HG02642 (cell line): ENCODE results near the gene OR1D2.
"Not testable (repeated sequence)": the region's sequence is repeated elsewhere in the genome, so short reads cannot be mapped to it uniquely, and the experiment has no call there.

Experiments
- ATAC-seq: cut with Tn5 transposase; IDR thresholded peaks from one replicate; pipeline ENCODE4 v1.9.1; 2021; ENCODE audit warnings: mild to moderate bottlenecking; ENCODE audit not compliant: unreplicated experiment, poor library complexity

OR1D2 gene, protein sequence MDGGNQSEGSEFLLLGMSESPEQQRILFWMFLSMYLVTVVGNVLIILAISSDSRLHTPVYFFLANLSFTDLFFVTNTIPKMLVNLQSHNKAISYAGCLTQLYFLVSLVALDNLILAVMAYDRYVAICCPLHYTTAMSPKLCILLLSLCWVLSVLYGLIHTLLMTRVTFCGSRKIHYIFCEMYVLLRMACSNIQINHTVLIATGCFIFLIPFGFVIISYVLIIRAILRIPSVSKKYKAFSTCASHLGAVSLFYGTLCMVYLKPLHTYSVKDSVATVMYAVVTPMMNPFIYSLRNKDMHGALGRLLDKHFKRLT

DNA sequence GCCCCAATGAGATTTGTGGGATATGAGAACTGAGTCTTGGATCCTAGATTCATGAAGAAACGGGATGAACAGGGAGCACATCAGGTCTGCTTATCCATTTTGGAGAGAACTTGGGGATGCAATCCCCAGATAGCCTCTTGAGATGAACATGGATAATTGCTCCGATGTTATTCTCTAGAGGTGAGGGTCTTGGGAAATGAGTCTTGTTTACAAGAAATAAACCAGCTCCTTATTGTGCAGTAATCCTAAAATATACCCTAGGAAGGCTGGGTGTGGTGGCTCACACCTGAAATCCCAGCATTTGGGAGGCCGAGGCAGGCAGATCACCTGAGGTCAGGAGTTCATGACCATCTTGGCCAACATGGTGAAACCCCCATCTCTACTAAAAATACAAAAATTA lies at the start of gene OR1D2:
TSS of gene OR1D2 (minus strand) at position 101 of the 400 bp plus-strand sequence. CDS start 11,426 bp downstream, outside the sequence.
- no peak for ATAC-seq

DNA sequence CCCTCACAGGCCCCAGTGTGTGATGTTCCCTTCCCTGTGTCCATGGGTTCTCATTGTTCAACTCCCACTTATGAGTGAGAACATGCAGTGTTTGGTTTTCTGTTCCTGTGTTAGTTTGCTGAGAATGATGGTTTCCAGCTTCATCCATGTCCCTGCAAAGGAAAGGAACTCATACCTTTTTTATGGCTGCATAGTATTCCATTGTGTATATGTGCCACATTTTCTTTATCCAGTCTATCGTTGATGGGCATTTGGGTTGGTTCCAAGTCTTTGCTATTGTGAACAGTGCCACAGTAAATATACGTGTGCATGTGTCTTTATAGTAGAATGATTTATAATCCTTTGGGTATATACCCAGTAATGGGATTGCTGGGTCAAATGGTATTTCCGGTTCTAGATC lies 33.3 kb upstream of the OR1D2 start:
- ATAC-seq = not testable (repeated sequence)

DNA sequence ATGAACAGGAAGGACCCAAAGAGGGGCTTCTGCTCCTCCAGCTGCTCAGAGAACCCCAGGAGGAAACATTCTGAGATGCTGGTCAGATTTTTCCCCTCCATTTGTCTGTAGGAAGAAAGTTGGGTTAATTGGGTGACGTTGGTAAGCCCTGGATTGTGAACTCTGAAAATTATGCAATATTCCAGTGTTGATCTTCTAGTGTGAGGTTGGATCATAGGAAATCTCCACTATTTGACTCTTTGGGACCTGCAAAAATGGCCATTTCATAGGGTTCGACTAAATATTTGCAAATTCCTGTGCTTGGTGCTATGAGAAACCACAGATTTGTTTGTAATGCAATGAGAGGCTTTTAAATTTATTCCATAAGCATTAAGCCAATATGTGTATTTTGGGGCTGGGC lies 23.2 kb upstream of the OR1D2 start, which contains the start of gene OR1G1:
TSS of gene OR1G1 (minus strand) at position 101 of the 400 bp plus-strand sequence. CDS start at position 101, 0 bp downstream.
- no peak for ATAC-seq

DNA sequence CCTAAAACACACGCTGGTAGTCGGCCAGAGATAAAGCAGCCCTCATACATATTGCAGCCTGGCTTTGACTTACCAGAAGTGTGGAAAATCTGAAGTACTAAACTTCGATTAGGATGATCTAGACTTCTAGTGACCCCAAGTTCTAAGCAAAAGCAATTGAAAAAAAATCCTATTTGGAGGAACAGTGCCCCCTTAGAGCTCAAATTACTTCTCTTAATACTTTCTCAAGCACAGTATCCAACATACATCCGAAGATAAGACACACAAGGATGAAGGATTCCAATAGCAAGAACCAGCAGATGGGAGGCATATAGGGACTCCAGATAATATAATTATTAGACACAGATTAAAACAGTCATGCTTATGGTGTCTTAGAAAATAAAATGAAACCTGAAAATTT lies 30.4 kb downstream of the OR1D2 start:
- ATAC-seq = not testable (repeated sequence)

DNA sequence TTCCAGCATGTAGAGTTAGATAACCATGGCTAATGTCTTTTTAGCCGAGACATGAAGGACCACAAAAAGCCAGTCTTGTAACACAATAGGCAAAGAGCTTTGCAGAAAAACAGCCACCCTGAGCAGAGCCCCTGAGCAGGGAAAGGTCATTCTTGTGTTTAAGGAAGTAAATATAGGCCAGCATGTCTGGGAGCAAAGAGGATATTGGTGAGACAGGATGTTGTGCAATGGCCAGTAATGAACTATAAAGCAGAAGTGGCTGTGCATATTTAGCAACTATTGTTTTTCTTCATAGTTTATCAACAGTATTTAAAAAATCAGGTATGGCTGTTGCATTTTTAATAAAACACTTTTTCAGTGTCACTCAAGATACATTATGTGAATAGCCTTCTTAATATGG lies 39.0 kb downstream of the OR1D2 start:
- not testable (repeated sequence) for ATAC-seq

DNA sequence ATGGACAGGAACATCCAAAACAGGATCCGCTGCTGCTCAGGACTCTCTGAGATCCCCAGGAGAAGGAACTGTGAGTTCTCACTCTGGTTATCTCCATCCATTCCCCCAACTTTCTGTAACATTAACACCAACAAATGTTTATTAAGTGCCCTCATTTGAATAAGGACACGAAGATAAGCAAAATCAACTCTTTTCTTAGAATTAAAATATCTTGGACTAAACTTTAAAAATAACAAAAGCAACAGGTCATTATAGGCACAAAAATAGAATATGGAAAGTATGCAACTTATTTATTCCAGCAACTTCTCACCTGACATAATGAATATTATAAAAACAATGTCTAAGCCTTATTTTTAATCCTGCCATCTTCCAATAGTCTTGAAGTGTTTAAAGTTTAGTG lies 40.7 kb downstream of the OR1D2 start, which contains the start of gene OR1D5:
TSS of gene OR1D5 (minus strand) at position 101 of the 400 bp plus-strand sequence. CDS start at position 101, 0 bp downstream.
- ATAC-seq = not testable (repeated sequence)

DNA sequence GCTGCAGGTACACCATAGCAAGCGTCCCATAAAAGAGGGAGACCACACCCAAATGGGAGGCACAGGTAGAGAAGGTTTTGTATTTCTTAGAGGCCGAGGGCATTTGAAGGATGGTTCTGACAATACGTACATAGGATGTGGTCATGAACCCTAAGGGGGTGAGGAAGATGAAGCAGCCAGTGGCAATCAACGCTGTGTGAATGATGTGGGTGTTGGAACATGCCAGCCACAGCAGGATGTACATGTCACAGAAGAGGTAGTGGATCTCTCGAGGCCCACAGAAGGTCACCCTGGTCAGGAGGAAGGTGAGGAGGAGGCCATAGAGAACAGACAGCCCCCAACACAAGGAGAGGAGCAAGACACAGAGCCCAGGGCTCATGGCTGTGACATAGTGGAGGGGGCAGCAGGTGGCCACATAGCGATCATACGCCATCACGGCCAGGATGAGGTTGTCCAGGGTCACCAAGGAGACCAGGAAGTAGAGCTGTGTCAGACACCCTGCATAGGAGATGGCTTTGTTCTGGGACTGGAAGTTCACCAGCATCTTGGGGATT lies 41.3 kb downstream of the OR1D2 start:
- ATAC-seq = not testable (repeated sequence)

DNA sequence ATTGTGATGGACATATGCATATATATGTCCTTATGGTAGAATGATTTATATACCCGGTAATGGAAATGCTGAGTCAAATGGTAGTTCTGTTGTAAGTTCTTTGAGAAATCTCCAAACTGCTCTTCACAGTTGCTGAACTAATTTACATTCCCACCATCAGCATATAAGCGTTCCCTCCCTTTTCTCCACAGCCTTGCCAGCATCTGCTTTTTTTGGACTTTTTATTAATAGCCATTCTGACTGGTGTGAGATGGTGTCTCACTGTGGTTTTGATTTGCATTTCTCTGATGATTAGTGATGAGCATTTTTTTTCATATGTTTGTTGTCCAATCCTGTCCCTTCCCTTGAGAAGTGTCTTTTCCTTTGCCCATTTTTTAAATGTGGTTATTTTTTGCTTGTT lies 49.4 kb downstream of the OR1D2 start:
- ATAC-seq = not testable (repeated sequence)

DNA sequence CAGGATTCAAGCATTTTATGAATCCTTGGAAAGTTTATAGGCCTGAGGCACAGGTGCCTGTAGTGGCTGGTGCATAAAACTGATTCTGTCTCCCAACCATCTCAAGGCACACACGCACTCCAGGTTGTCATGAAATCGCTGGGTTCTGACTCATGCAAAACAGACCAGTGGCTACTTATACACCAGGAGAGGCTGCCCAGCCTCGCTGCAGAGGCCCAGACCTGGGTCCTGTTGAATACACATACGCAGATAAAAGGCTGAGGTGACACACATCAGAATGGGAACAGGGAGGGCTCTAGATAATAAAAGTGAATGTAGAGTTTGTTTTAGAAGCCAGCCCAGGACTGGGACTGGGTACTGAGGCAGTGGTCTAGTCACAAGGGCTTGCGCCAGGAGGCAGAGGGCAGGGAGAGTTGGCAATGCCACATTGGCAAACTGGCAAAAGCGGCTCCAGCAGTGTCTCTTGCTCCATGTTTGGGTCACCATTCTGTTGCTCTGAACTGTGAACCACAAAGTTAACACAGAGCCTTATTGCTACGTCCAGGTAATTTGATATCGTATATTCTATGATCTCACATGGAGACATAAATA lies 54.4 kb downstream of the OR1D2 start:
- ATAC-seq = no peak

DNA sequence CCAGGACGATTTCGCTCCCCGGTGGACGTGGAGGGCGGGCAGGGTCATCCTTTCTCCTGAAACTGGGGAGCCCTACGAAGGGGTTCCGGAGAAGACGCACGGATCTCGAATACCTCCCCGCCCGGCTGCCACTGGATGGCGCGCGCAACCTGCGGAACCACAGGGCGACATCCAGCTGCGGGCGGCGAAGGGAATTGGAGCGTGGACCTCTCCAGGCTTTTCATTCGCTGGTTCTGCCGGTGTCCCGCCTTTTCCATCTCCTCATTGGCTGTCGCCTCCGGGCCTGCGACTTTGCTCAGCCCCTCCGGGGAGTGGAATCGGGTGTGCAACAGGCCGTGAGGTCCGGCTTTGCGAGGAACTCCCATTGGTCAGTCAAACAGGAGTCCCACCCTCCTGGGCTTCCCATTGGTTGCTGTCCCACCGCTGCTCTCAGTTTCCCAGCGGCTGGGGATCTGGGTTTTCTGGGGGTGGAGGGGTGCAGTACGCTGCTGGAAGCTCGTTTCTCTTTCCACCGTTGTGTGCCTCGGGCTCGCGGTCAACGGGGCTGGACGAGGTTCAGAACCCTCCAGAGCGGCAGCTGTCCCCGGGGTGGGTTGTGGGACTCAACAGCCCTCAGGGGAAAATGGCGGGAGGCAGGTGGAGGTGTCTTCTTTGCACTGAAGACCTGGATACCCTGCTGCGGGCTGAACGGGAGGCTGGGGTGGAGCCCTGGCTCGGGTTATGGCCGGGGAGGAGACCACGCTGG lies 55.3 kb downstream of the OR1D2 start:
- peak; percentile 95 for ATAC-seq

DNA sequence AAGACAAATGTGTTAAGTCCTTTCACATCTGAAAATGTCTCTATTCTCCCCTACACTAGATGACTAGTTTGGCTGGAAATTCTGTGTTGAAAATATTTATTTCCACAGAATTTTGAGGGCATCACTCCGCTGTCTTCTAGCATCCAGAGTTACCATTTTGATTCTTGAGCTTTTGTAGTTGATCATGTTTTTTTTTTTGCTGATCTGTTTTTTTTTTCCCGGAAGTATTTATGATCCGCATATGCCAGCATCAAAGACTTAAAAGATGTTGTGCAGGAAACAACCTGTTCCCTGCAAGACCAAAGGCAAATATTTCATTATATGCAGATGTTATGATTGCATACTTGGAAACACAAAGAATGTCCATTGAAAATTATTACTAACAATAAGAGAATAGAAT lies 57.5 kb downstream of the OR1D2 start:
- ATAC-seq = no peak

DNA sequence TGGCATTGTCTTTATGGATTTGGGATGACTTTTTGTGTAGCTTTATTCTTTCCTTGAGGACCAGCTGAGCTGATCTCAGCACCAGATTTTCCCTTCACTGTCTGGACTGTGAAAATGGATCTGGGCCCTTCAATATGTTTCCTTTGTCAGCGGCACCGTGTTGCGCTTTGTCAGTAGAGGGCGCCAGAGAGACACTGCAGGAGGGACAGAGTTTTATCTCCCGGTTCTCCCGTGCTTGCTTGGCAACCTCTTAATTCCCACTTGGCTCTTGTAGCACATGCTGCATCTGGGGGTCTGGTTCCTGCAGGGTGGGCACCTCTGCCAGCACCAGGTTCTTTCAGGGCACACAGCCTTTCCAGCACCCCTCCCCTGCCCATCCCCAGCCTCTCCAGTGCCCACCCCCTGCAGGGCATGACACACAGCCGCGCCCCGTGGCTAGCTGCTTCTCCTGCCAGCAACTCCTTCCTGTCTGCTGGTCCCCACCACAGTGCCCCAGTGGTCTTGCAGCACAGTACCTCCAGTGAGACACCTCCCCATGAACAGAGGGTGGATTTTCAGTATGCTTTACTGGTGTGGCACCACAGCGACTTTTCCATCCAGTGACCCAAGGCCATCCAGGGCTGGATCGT lies 60.4 kb downstream of the OR1D2 start:
- ATAC-seq = no peak

DNA sequence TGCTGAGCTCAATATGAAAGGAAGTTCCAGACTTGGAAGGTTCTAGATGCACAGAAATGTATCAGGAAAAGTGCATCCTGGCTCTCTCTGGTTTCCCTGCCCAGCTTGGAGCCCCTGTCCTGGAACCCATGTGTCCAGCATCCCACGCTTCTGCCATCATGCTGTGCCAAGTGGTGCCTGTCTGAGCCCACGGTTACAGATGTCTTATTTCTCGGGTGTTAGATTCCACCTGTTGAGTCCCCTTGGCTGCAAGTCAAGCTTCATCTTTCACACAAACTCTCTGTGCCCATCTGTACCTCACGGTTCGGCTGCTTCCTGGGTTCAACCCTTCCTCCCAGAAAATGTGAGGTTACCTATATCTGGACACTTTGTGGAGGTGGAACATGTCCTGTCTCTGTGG lies 63.3 kb downstream of the OR1D2 start:
- no peak for ATAC-seq

DNA sequence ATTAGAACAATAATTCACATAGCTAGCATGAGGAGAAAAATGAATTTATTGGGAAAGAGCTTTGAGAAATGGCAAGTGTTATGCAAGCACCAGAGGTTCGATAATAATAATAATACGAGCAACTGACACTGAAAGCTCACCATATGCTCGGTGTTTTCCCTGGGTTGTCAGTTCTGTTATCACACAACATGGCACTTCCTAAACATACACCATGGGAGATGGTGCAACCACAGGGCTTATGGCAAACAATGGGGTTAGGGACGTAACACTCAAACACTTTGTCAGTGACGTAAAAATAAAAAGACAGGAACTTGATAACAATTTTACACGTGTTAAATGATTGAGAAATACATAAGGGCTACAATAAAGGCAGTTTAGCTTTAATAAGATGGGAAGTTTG lies 64.5 kb downstream of the OR1D2 start:
- ATAC-seq = no peak

DNA sequence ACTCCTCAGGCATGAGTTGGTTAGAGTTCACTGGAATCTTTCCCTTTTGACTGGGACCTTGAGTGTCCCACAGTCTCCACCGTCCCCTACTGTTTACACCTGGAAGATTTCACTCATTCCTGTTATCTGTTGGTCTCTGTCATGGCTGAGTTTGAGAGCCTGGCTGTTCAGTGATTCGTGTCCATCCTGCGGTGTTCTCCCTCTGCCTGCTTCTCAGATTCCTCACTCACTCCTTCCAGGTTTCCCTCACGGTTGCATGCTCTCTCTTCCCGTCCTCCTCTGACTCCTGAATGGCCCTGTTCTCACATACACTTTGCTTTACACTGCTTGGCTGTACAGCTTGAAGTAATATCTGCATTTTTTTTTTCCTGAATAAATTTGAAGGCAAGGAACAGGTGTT lies 65.3 kb downstream of the OR1D2 start:
- ATAC-seq = no peak
